Cardiac atrium fibroblast (primary cell): ENCODE data around the gene PSG7. TPM values are rescaled to one million over a fixed set of nuclear protein-coding genes. Genes with fewer than 3 reads are reported as not detected.

Experiments
- total RNA-seq: library from RNA; depleted of rRNA; stranded (reverse); fragments of >200 nt; gene quantifications from 2 replicates; pipeline ENCODE4 v1.2.3, GENCODE V29; 2015

PSG7 gene
- total RNA-seq: 0.36 TPM in 1 of 2 replicates, not detected in the other

DNA sequence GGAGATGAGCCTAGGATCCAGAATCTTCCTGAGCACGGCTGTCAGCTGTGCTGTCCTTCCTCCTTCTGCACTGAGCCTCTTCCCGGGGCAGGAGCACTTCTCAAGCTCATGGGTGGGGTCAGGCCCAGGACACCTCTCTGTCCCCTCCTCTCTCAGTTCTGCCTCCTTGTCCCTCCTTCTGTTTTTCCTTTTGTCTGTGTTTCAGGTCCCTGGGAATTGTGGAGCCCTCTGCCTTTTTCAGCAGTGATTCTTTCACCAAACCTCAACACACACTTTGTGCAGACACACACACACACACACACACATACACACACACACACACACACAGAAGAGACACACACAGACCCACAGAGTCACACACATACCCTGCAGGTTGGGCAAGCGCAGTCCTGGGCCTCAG is at the start of gene PSG7:
Gene PSG7 (minus strand): TSS at position 101 of the 400 bp plus-strand sequence. CDS start 131 bp downstream, outside the sequence.

DNA sequence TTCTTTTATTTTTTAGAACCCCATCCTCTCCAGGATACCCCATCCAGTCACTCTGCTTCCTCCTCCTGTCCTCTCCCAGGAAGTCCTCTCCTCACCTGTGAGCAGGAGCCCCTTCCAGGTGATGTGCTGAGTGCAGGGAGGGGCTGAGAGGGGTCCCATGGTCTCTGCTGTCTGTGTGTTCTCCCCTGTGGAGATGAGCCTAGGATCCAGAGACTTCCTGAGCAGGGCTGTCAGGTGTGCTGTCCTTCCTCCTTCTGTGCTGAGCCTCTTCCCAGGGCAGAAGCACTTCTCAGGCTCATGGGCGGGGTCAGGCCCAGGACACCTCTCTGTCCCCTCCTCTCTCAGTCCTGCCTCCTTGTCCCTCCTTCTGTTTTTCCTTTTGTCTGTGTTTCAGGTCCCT is 19.4 kb downstream of the PSG7 start, which contains the start of gene PSG6:
Gene PSG6 (minus strand): TSS at position 261 of the 400 bp plus-strand sequence. CDS start 102 bp downstream, at position 159.

GRCh38 chr19:42879613-42880012 is 57.4 kb downstream of the PSG7 start, which contains the start of gene PSG1:
Gene PSG1, minus strand, starts transcription at chr19:42879713. Its CDS starts 132 bp downstream, at chr19:42879581.

Other genes starting within 250 kb of the PSG7 start
- not detected in 2 replicates for gene PSG3, start 196.7 kb downstream of the PSG7 start, total RNA-seq
- not detected in 2 replicates for gene PSG8, start 171.5 kb downstream of the PSG7 start, total RNA-seq
- not detected in 2 replicates for gene PSG1, start 57.5 kb downstream of the PSG7 start, total RNA-seq
- gene PSG6, start 19.3 kb downstream of the PSG7 start, total RNA-seq: not detected in 2 replicates
- gene PSG11, start 89.3 kb upstream of the PSG7 start, total RNA-seq: not detected in 2 replicates
- not detected in 2 replicates for gene PSG2, start 145.5 kb upstream of the PSG7 start, total RNA-seq
- 0.18 TPM in 1 of 2 replicates, not detected in the other for gene PSG5, start 249.3 kb upstream of the PSG7 start, total RNA-seq